OCI-LY7 (cell line): ENCODE measurements around the gene MMP15.

Experiments used
- CTCF ChIP-seq: fragments of 200-600 bp; sonication (generic); conservative IDR thresholded peaks from 2 replicates; pipeline ENCODE4 v1.5.1; 2014; ENCODE audit warnings: mild to moderate bottlenecking, antibody characterized with exemption, low read length, moderate library complexity, mixed read lengths
- EZH2phosphoT487 ChIP-seq: fragments of 200-600 bp; sonication (generic); IDR thresholded peaks from 2 replicates; pipeline ENCODE4 v1.6.1; 2018; ENCODE audit warnings: low read depth, borderline replicate concordance, mild to moderate bottlenecking, mixed run types, antibody characterized with exemption, low read length, moderate library complexity, mixed read lengths

DNA sequence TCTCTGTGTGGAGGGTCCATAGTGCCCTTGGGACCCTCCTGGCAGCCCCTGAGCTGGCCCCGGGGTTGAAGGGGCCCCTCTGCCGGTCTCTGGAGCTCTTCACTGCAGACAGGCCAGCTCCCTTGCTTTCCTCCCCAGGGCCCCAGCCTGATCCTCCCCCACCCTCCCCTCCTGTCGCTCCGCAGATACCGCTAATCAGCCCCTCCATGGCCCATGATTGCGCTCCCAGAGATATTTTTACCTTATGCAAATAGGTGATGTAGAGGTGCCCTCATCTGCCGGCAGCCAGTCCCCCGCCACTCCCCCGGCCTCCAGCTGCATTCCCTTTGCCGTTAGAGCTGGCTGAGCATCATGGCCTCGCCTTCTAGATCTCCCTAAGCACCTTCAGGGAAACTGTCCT, 9.2 kb downstream of the MMP15 start:
- TF ChIP-seq CTCF (no peak), EZH2phosphoT487 (no peak)
